Measurements from ENCODE around the gene RAB1B.
A peak's percentile ranks its signal among the peaks of the same experiment; 100 is the strongest.

Gene RAB1B

GRCh38 chr11:66233301-66233700 lies 35.1 kb upstream of the RAB1B start:
- no peak for TF ChIP-seq Cebpa-rat (IDR thresholded peaks at IDR 0.05)
- peak overlapping the region in 2 of 11 experiments; percentile 21 to 31; a peak in 1 of 22 replicates for H3K9ac ChIP-seq
- H3K27me3 ChIP-seq: no peaks in the 10 kb centered on the region
- H3K36me3 ChIP-seq: peaks cover 12 to 92% (median 66%) of the 10 kb centered on the region in 11 experiments
- peak overlapping the region in 5 of 11 experiments; percentile 16 to 35 (median 18); a peak in 6 of 22 replicates for H3K4me2 ChIP-seq
- no peak overlapping the region for H3K27ac ChIP-seq
- no peaks in the 10 kb centered on the region for H3K9me3 ChIP-seq (replicated peaks in 1 of 11)
- no peak overlapping the region for H3K4me3 ChIP-seq
- peaks cover 5 to 62% (median 36%) of the 10 kb centered on the region in 10 experiments for H3K4me1 ChIP-seq
- H4K20me1 ChIP-seq: peaks cover 0 to 29% (median 0%) of the 10 kb centered on the region in 11 experiments; a peak in 3 of 22 replicates

- Histone ChIP-seq H3K27me3 (no peaks in the 10 kb centered on the region), H4K20me1 (peaks cover 0 to 42% (median 0%) of the 10 kb centered on the region in 11 experiments; a peak in 4 of 22 replicates), H3K9ac (no peak overlapping the region), H3K4me3 (no peak overlapping the region), H3K4me2 (peak overlapping the region in 9 of 11 experiments; percentile 8 to 96 (median 82); a peak in 16 of 22 replicates), H3K4me1 (peaks cover 24 to 81% (median 55%) of the 10 kb centered on the region in 10 experiments), H3K9me3 (replicated peaks in 1 of 11) (no peaks in the 10 kb centered on the region), H3K36me3 (peaks cover 12 to 90% (median 57%) of the 10 kb centered on the region in 11 experiments), H3K27ac (no peak overlapping the region)
- no peak for TF ChIP-seq Cebpa-rat (IDR thresholded peaks at IDR 0.05)
Observed at GRCh38 chr11:66235141-66235540, 33.3 kb upstream of the RAB1B start.

- Histone ChIP-seq H3K27ac (no peak overlapping the region), H3K9ac (peak overlapping the region in 1 of 11 experiments; percentile 15; a peak in 1 of 22 replicates), H3K27me3 (no peaks in the 10 kb centered on the region), H4K20me1 (peaks cover 0 to 57% (median 10%) of the 10 kb centered on the region in 11 experiments; a peak in 10 of 22 replicates), H3K9me3 (replicated peaks in 1 of 11) (no peaks in the 10 kb centered on the region), H3K36me3 (peaks cover 12 to 69% (median 29%) of the 10 kb centered on the region in 11 experiments; a peak in 21 of 22 replicates), H3K4me1 (peaks cover 51 to 94% (median 81%) of the 10 kb centered on the region in 10 experiments), H3K4me3 (no peak overlapping the region), H3K4me2 (peak overlapping the region in 10 of 11 experiments; percentile 78 to 96 (median 88); a peak in 17 of 22 replicates)
- no peak for TF ChIP-seq Cebpa-rat (IDR thresholded peaks at IDR 0.05)
Observed at GRCh38 chr11:66237867-66238266, 30.6 kb upstream of the RAB1B start.

- H3K9ac ChIP-seq: peak overlapping the region in 6 of 11 experiments; percentile 1 to 31 (median 18); a peak in 4 of 22 replicates
- H3K27ac ChIP-seq: peak overlapping the region in 3 of 11 experiments; percentile 9 to 43 (median 28); a peak in 5 of 22 replicates
- peaks cover 6 to 63% (median 19%) of the 10 kb centered on the region in 11 experiments; a peak in 21 of 22 replicates for H3K36me3 ChIP-seq
- no peaks in the 10 kb centered on the region for H3K9me3 ChIP-seq (replicated peaks in 1 of 11)
- no peak for TF ChIP-seq Cebpa-rat (IDR thresholded peaks at IDR 0.05)
- H4K20me1 ChIP-seq: peaks cover 0 to 59% (median 10%) of the 10 kb centered on the region in 11 experiments; a peak in 10 of 22 replicates
- peaks cover 60 to 94% (median 89%) of the 10 kb centered on the region in 10 experiments for H3K4me1 ChIP-seq
- peak overlapping the region; percentile 78 to 96 (median 88) for H3K4me2 ChIP-seq
- H3K27me3 ChIP-seq: no peaks in the 10 kb centered on the region
- no peak overlapping the region for H3K4me3 ChIP-seq
Observed at GRCh38 chr11:66238786-66239413, 29.5 kb upstream of the RAB1B start.

GRCh38 chr11:66239511-66239910 lies 28.9 kb upstream of the RAB1B start:
- peaks cover 0 to 60% (median 13%) of the 10 kb centered on the region in 11 experiments; a peak in 16 of 22 replicates for H3K36me3 ChIP-seq
- peak overlapping the region in 6 of 11 experiments; percentile 6 to 74 (median 58); a peak in 4 of 22 replicates for H3K9ac ChIP-seq
- H3K27me3 ChIP-seq: no peaks in the 10 kb centered on the region
- peak overlapping the region; percentile 78 to 96 (median 88) for H3K4me2 ChIP-seq
- H3K9me3 ChIP-seq (replicated peaks in 1 of 11): no peaks in the 10 kb centered on the region
- no peak overlapping the region for H3K4me3 ChIP-seq
- TF ChIP-seq Cebpa-rat (IDR thresholded peaks at IDR 0.05): no peak
- H4K20me1 ChIP-seq: peaks cover 0 to 64% (median 10%) of the 10 kb centered on the region in 11 experiments; a peak in 10 of 22 replicates
- peaks cover 64 to 98% (median 95%) of the 10 kb centered on the region in 10 experiments for H3K4me1 ChIP-seq
- peak overlapping the region in 5 of 11 experiments; percentile 43 to 78 (median 62); a peak in 6 of 22 replicates for H3K27ac ChIP-seq

GRCh38 chr11:66239998-66240780 lies 28.2 kb upstream of the RAB1B start:
- Histone ChIP-seq H3K4me1 (peaks cover 64 to 100% (median 99%) of the 10 kb centered on the region in 10 experiments), H3K27me3 (no peaks in the 10 kb centered on the region), H3K36me3 (peaks cover 0 to 60% (median 6%) of the 10 kb centered on the region in 11 experiments; a peak in 14 of 22 replicates)

GRCh38 chr11:66240781-66241136 lies 27.7 kb upstream of the RAB1B start:
- Histone ChIP-seq H3K27me3 (no peaks in the 10 kb centered on the region), H3K27ac (peak overlapping the region in 8 of 11 experiments; percentile 36 to 78 (median 56); a peak in 14 of 22 replicates), H3K4me2 (peak overlapping the region; percentile 78 to 96 (median 88)), H3K4me1 (peaks cover 64 to 100% (median 95%) of the 10 kb centered on the region in 10 experiments), H3K36me3 (peaks cover 0 to 56% (median 2%) of the 10 kb centered on the region in 11 experiments; a peak in 10 of 22 replicates), H3K9ac (peak overlapping the region in 6 of 11 experiments; percentile 35 to 74 (median 58); a peak in 9 of 22 replicates), H3K9me3 (replicated peaks in 1 of 11) (no peaks in the 10 kb centered on the region), H3K4me3 (no peak overlapping the region), H4K20me1 (peaks cover 0 to 60% (median 10%) of the 10 kb centered on the region in 11 experiments; a peak in 10 of 22 replicates)
- no peak for TF ChIP-seq Cebpa-rat (IDR thresholded peaks at IDR 0.05)

More at GRCh38 chr11:66239998-66240780, 28.2 kb upstream of the RAB1B start:
- peak overlapping the region in 9 of 11 experiments; percentile 4 to 74 (median 36); a peak in 8 of 22 replicates for H3K9ac ChIP-seq
- H3K9me3 ChIP-seq (replicated peaks in 1 of 11): no peaks in the 10 kb centered on the region
- peak overlapping the region; percentile 78 to 96 (median 88) for H3K4me2 ChIP-seq
- TF ChIP-seq Cebpa-rat (IDR thresholded peaks at IDR 0.05): no peak
- peak overlapping the region in 8 of 11 experiments; percentile 36 to 78 (median 56); a peak in 15 of 22 replicates for H3K27ac ChIP-seq
- H4K20me1 ChIP-seq: peaks cover 0 to 64% (median 10%) of the 10 kb centered on the region in 11 experiments; a peak in 10 of 22 replicates
- no peak overlapping the region for H3K4me3 ChIP-seq

- Histone ChIP-seq H3K27me3 (no peaks in the 10 kb centered on the region), H3K9me3 (replicated peaks in 1 of 11) (no peaks in the 10 kb centered on the region), H3K36me3 (peaks cover 0 to 53% (median 8%) of the 10 kb centered on the region in 11 experiments; a peak in 12 of 22 replicates), H3K4me1 (peaks cover 64 to 90% (median 81%) of the 10 kb centered on the region in 10 experiments), H3K9ac (peak overlapping the region in 7 of 11 experiments; percentile 2 to 74 (median 48); a peak in 12 of 22 replicates), H4K20me1 (peaks cover 0 to 53% (median 10%) of the 10 kb centered on the region in 11 experiments; a peak in 10 of 22 replicates), H3K4me2 (peak overlapping the region; percentile 78 to 96 (median 88)), H3K27ac (peak overlapping the region in 8 of 11 experiments; percentile 10 to 78 (median 56); a peak in 12 of 22 replicates), H3K4me3 (peak overlapping the region in 4 of 10 experiments; percentile 16 to 34 (median 32); a peak in 5 of 20 replicates)
- TF ChIP-seq Cebpa-rat (IDR thresholded peaks at IDR 0.05): no peak
Observed at GRCh38 chr11:66242095-66242765, 26.2 kb upstream of the RAB1B start.
